ENCODE measurements around the gene CNOT11.
"Not testable (repeated sequence)": the region's sequence is repeated elsewhere in the genome, so short reads cannot be mapped to it uniquely, and the experiment has no call there.

Gene CNOT11

GRCh38 chr2:101310090-101310833, 57.6 kb downstream of the CNOT11 start:
- peaks cover 10% of the 10 kb centered on the region for H3K4me1 ChIP-seq (ENCODE audit: insufficient read depth, poor library complexity, severe bottlenecking)
- H3K27ac ChIP-seq (ENCODE audit: poor library complexity, severe bottlenecking): no peak overlapping the region
- no peak for TF ChIP-seq CTCF (IDR thresholded peaks at IDR 0.05; ENCODE audit: poor library complexity, severe bottlenecking)

GRCh38 chr2:101310834-101311695, 58.4 kb downstream of the CNOT11 start:
- Histone ChIP-seq H3K4me1 (ENCODE audit: insufficient read depth, poor library complexity, severe bottlenecking) (peaks cover 2% of the 10 kb centered on the region), H3K36me3 (ENCODE audit: low read depth) (peaks cover 11% of the 10 kb centered on the region), H3K9me3 (ENCODE audit: severe bottlenecking) (no peaks in the 10 kb centered on the region), H3K27me3 (ENCODE audit: insufficient read depth, poor library complexity, severe bottlenecking) (no peaks in the 10 kb centered on the region), H3K4me3 (ENCODE audit: severe bottlenecking) (no peak overlapping the region), H3K27ac (ENCODE audit: poor library complexity, severe bottlenecking) (no peak overlapping the region)
- ATAC-seq (ENCODE audit: low read depth) (no peak), DNase-seq (ENCODE audit: low spot score) (no peak)
- no peak for TF ChIP-seq CTCF (IDR thresholded peaks at IDR 0.05; ENCODE audit: poor library complexity, severe bottlenecking)

More at GRCh38 chr2:101310090-101310833, 57.6 kb downstream of the CNOT11 start:
- no peak for DNase-seq (ENCODE audit: low spot score)
- ATAC-seq (ENCODE audit: low read depth): no peak
- no peak overlapping the region for H3K4me3 ChIP-seq (ENCODE audit: severe bottlenecking)
- H3K36me3 ChIP-seq (ENCODE audit: low read depth): peaks cover 19% of the 10 kb centered on the region
- no peaks in the 10 kb centered on the region for H3K27me3 ChIP-seq (ENCODE audit: insufficient read depth, poor library complexity, severe bottlenecking)
- no peaks in the 10 kb centered on the region for H3K9me3 ChIP-seq (ENCODE audit: severe bottlenecking)

GRCh38 chr2:101311696-101312017, 59.0 kb downstream of the CNOT11 start:
- ATAC-seq (ENCODE audit: low read depth): no peak

GRCh38 chr2:101316568-101316967, 63.9 kb downstream of the CNOT11 start:
- DNase-seq (ENCODE audit: low spot score); ATAC-seq (ENCODE audit: low read depth); H3K27ac ChIP-seq (ENCODE audit: poor library complexity, severe bottlenecking); H3K9me3 ChIP-seq (ENCODE audit: severe bottlenecking); H3K4me1 ChIP-seq (ENCODE audit: insufficient read depth, poor library complexity, severe bottlenecking); H3K36me3 ChIP-seq (ENCODE audit: low read depth); H3K4me3 ChIP-seq (ENCODE audit: severe bottlenecking); H3K27me3 ChIP-seq (ENCODE audit: insufficient read depth, poor library complexity, severe bottlenecking): not testable (repeated sequence)

More at GRCh38 chr2:101311696-101312017, 59.0 kb downstream of the CNOT11 start:
- no peaks in the 10 kb centered on the region for H3K9me3 ChIP-seq (ENCODE audit: severe bottlenecking)
- no peak overlapping the region for H3K27ac ChIP-seq (ENCODE audit: poor library complexity, severe bottlenecking)
- no peak overlapping the region for H3K4me3 ChIP-seq (ENCODE audit: severe bottlenecking)
- TF ChIP-seq CTCF (IDR thresholded peaks at IDR 0.05; ENCODE audit: poor library complexity, severe bottlenecking): no peak
- DNase-seq (ENCODE audit: low spot score): no peak
- no peaks in the 10 kb centered on the region for H3K4me1 ChIP-seq (ENCODE audit: insufficient read depth, poor library complexity, severe bottlenecking)
- 0 out of 2 replicates have a peak, but pooled peaks cover 7% of the 10 kb centered on the region for H3K36me3 ChIP-seq (ENCODE audit: low read depth)
- no peaks in the 10 kb centered on the region for H3K27me3 ChIP-seq (ENCODE audit: insufficient read depth, poor library complexity, severe bottlenecking)

Measured in RWPE2 (cell line).